HG02588 (cell line): ENCODE measurements around the gene ZBTB45.

Experiments
- ATAC-seq: cut with Tn5 transposase; IDR thresholded peaks from one replicate; pipeline ENCODE4 v1.9.1; 2021; ENCODE audit warnings: mild to moderate bottlenecking, moderate library complexity; ENCODE audit not compliant: unreplicated experiment

The ZBTB45 gene

GRCh38 chr19:58555369-58555885 lies 35.8 kb upstream of the ZBTB45 start:
- ATAC-seq: no peak

- peak; percentile 25 for ATAC-seq
Measured at GRCh38 chr19:58554494-58555368, 35.1 kb upstream of the ZBTB45 start, which contains the start of gene CHMP2A. CHMP2A (minus strand) TSS chr19:58555105; CDS start chr19:58554212, 893 bp downstream.

- no peak for ATAC-seq
Measured at GRCh38 chr19:58553799-58554493, 34.3 kb upstream of the ZBTB45 start.

GRCh38 chr19:58552655-58553054 lies 33.0 kb upstream of the ZBTB45 start:
- no peak for ATAC-seq

- no peak for ATAC-seq
Measured at GRCh38 chr19:58551577-58552471, 32.2 kb upstream of the ZBTB45 start.

- no peak for ATAC-seq
Measured at GRCh38 chr19:58551123-58551497, 31.5 kb upstream of the ZBTB45 start.

- no peak for ATAC-seq
Measured at GRCh38 chr19:58550362-58551122, 30.9 kb upstream of the ZBTB45 start.

- ATAC-seq: no peak
Measured at GRCh38 chr19:58549664-58550361, 30.2 kb upstream of the ZBTB45 start.

GRCh38 chr19:58548859-58549663 lies 29.5 kb upstream of the ZBTB45 start:
- ATAC-seq: no peak

- ATAC-seq: no peak
Measured at GRCh38 chr19:58547323-58548312, 28.0 kb upstream of the ZBTB45 start.

GRCh38 chr19:58546019-58546530 lies 26.5 kb upstream of the ZBTB45 start:
- ATAC-seq: no peak

GRCh38 chr19:58545286-58546018 lies 25.8 kb upstream of the ZBTB45 start:
- ATAC-seq: no peak

- peak; percentile 49 for ATAC-seq
Measured at GRCh38 chr19:58544591-58545285, 25.1 kb upstream of the ZBTB45 start.

- peak; percentile 71 for ATAC-seq
Measured at GRCh38 chr19:58543826-58544590, 24.4 kb upstream of the ZBTB45 start, which contains the start of gene TRIM28. TRIM28 (plus strand) TSS chr19:58544064; CDS start chr19:58544758, 694 bp downstream.
